K562 treated with DMSO at 1 percent for 24 hours (cell line): Measurements from ENCODE around the gene TPR. TPM values are rescaled to one million over a fixed set of nuclear protein-coding genes. Genes with fewer than 3 reads are reported as not detected.

Source experiments
- total RNA-seq: library from RNA; unstranded; fragments of 300-600 nt; gene quantifications from 2 replicates; pipeline ENCODE4 v1.2.3, GENCODE V29; 2022; ENCODE audit warnings: low read depth; ENCODE audit not compliant: insufficient read depth

The TPR gene
- total RNA-seq, result 40.5 and 41.9 TPM in 2 replicates

GRCh38 chr1:186375152-186375928 is at the start of gene TPR, which contains the start of gene ODR4:
TSS of gene TPR (minus strand) at chr1:186375253. CDS start at chr1:186375028, 225 bp downstream.
TSS of gene ODR4 (plus strand) at chr1:186375838. CDS start at chr1:186379786, 3,948 bp downstream.

GRCh38 chr1:186295980-186296379 is 79.1 kb downstream of the TPR start, which contains the start of gene PRG4:
TSS of gene PRG4 (plus strand) at chr1:186296279.

Other genes starting within 250 kb of the TPR start
- gene PRG4, start 79.0 kb downstream of the TPR start, total RNA-seq, result not detected in 2 replicates
- 6.3 and 8.2 TPM in 2 replicates for gene ODR4, start 585 bp upstream of the TPR start, total RNA-seq
- not detected in 2 replicates for gene PDC, start 85.9 kb upstream of the TPR start, total RNA-seq